Trophoblast cell (in vitro differentiated cells and primary cell): ENCODE data around the gene CAMK2B.

ENCODE experiments used
- DNase-seq, 2 donors: peaks; one replicate each; pipeline ENCODE4 v3.0.0-alpha.2; 2016
- H2AFZ ChIP-seq: 2 replicates; pipeline ENCODE4 v1.6.1; 2013; ENCODE audit warnings: low read length, moderate library complexity, mild to moderate bottlenecking; ENCODE audit not compliant: insufficient read depth, poor library complexity
- H2AK5ac ChIP-seq: 2 replicates; pipeline ENCODE4 v1.6.1; 2013; ENCODE audit warnings: mild to moderate bottlenecking, low read length
- H2BK120ac ChIP-seq: 2 replicates; pipeline ENCODE4 v1.6.1; 2013; ENCODE audit warnings: low read length, mild to moderate bottlenecking, moderate library complexity; ENCODE audit not compliant: insufficient read depth, poor library complexity
- H2BK12ac ChIP-seq: 2 replicates; pipeline ENCODE4 v1.6.1; 2013; ENCODE audit warnings: mild to moderate bottlenecking, low read length, moderate library complexity
- H2BK5ac ChIP-seq: 2 replicates; pipeline ENCODE4 v1.6.1; 2013; ENCODE audit warnings: low read length, low read depth, moderate library complexity, mild to moderate bottlenecking; ENCODE audit not compliant: poor library complexity
- H3K14ac ChIP-seq: 2 replicates; pipeline ENCODE4 v1.6.1; 2013; ENCODE audit warnings: mild to moderate bottlenecking, low read length
- H3K18ac ChIP-seq: 2 replicates; pipeline ENCODE4 v1.6.1; 2013; ENCODE audit warnings: mild to moderate bottlenecking, low read length
- H3K23ac ChIP-seq: 2 replicates; pipeline ENCODE4 v1.6.1; 2013; ENCODE audit warnings: low read length
- H3K27ac ChIP-seq: 2 replicates; pipeline ENCODE4 v1.5.1; 2013; ENCODE audit warnings: low read depth, mild to moderate bottlenecking, inconsistent platforms, low read length, moderate library complexity
- H3K27me3 ChIP-seq: 2 replicates; pipeline ENCODE4 v1.6.1; 2013; ENCODE audit warnings: inconsistent platforms, mild to moderate bottlenecking, low read length, moderate library complexity; ENCODE audit not compliant: insufficient read depth
- H3K36me3 ChIP-seq, 2 experiments: 1 replicate in 1 of 2; 2 replicates in 1 of 2; pipeline ENCODE4 v1.6.1; 2013; ENCODE audit warnings: low read length in 2 of 2, mild to moderate bottlenecking in 2 of 2, moderate library complexity in 1 of 2; ENCODE audit not compliant: insufficient read depth in 2 of 2, control insufficient read depth in 1 of 2
- H3K4ac ChIP-seq: 2 replicates; pipeline ENCODE4 v1.6.1; 2013; ENCODE audit warnings: low read depth, mild to moderate bottlenecking, low read length, moderate library complexity
- H3K4me1 ChIP-seq, 2 experiments: 1 replicate in 1 of 2; 2 replicates in 1 of 2; pipeline ENCODE4 v1.6.1; 2013; ENCODE audit warnings: low read length in 2 of 2, mild to moderate bottlenecking in 2 of 2, moderate library complexity in 1 of 2; ENCODE audit not compliant: insufficient read depth in 2 of 2, control insufficient read depth in 1 of 2
- H3K4me2 ChIP-seq: 2 replicates; pipeline ENCODE4 v1.6.1; 2013; ENCODE audit warnings: inconsistent platforms, mild to moderate bottlenecking, low read length, moderate library complexity
- H3K4me3 ChIP-seq: 2 replicates; pipeline ENCODE4 v1.5.1; 2013; ENCODE audit warnings: mild to moderate bottlenecking, low read depth, low read length, inconsistent platforms
- H3K79me1 ChIP-seq: one replicate; pipeline ENCODE4 v1.6.1; 2013; ENCODE audit warnings: low read length
- H3K79me2 ChIP-seq: 2 replicates; pipeline ENCODE4 v1.6.1; 2013; ENCODE audit warnings: low read length, mild to moderate bottlenecking; ENCODE audit not compliant: control insufficient read depth, insufficient read depth, poor library complexity
- H3K9ac ChIP-seq: 2 replicates; pipeline ENCODE4 v1.6.1; 2013; ENCODE audit warnings: mild to moderate bottlenecking, low read length
- H3K9me3 ChIP-seq: 2 replicates; pipeline ENCODE4 v1.6.1; 2013; ENCODE audit warnings: low read depth, mild to moderate bottlenecking, control low read depth, inconsistent platforms, low read length; ENCODE audit not compliant: insufficient read depth
- H4K12ac ChIP-seq: 2 replicates; pipeline ENCODE4 v1.6.1; 2013; ENCODE audit warnings: low read depth, mild to moderate bottlenecking, low read length, moderate library complexity
- H4K8ac ChIP-seq: 2 replicates; pipeline ENCODE4 v1.6.1; 2013; ENCODE audit warnings: low read depth, mild to moderate bottlenecking, low read length, moderate library complexity
- H4K91ac ChIP-seq: one replicate; pipeline ENCODE4 v1.6.1; 2013; ENCODE audit warnings: low read depth, mild to moderate bottlenecking, low read length, moderate library complexity
- WGBS: extraction: QIAGEN DNeasy Blood & Tissue Kit; methylation state at CpG from one replicate; pipeline ENCODE4 v1.1.7; 2013; ENCODE audit warnings: missing lambda C conversion rate; ENCODE audit not compliant: insufficient read length, insufficient coverage; ENCODE audit errors: extremely low coverage; 5-methylcytosine and 5-hydroxymethylcytosine counted together

Gene CAMK2B

GRCh38 chr7:44292420-44292817 lies 33.0 kb downstream of the CAMK2B start:
- Histone ChIP-seq H3K18ac (no peak overlapping the region), H2BK12ac (no peak overlapping the region), H2AK5ac (no peak overlapping the region), H3K14ac (no peak overlapping the region), H3K27ac (no peak overlapping the region), H3K36me3 (no peaks in the 10 kb centered on the region), H3K4me1 (no peaks in the 10 kb centered on the region), H3K79me1 (no peaks in the 10 kb centered on the region), H3K27me3 (no peaks in the 10 kb centered on the region), H4K12ac (no peak overlapping the region), H4K8ac (no peak overlapping the region), H3K4me3 (no peak overlapping the region), H2AFZ (no peak overlapping the region), H3K79me2 (no peaks in the 10 kb centered on the region), H3K4me2 (no peak overlapping the region), H3K23ac (no peak overlapping the region), H3K9ac (no peak overlapping the region), H2BK120ac (no peak overlapping the region), H2BK5ac (no peak overlapping the region), H3K9me3 (peaks cover 3% of the 10 kb centered on the region), H4K91ac (no peak overlapping the region), H3K4ac (no peak overlapping the region)
- no peak for DNase-seq
- no CpG with 5 or more reads among the region's 1 CpG for WGBS

- peaks cover 3% of the 10 kb centered on the region for H3K9me3 ChIP-seq
- no peak overlapping the region for H4K8ac ChIP-seq
- H3K4me2 ChIP-seq, result no peak overlapping the region
- H3K27me3 ChIP-seq, result no peaks in the 10 kb centered on the region
- H3K23ac ChIP-seq, result no peak overlapping the region
- H4K12ac ChIP-seq, result no peak overlapping the region
- no peak for DNase-seq
- H2BK12ac ChIP-seq, result no peak overlapping the region
- no peak overlapping the region for H3K9ac ChIP-seq
- no peak overlapping the region for H2AFZ ChIP-seq
- no peak overlapping the region for H3K4me3 ChIP-seq
- no peaks in the 10 kb centered on the region for H3K79me1 ChIP-seq
- no peak overlapping the region for H4K91ac ChIP-seq
- H2BK120ac ChIP-seq, result no peak overlapping the region
- no peak overlapping the region for H3K14ac ChIP-seq
- no peaks in the 10 kb centered on the region for H3K36me3 ChIP-seq
- WGBS, result no CpG with 5 or more reads among the region's 9 CpGs
- H3K18ac ChIP-seq, result no peak overlapping the region
- H3K4me1 ChIP-seq, result no peaks in the 10 kb centered on the region
- H3K79me2 ChIP-seq, result no peaks in the 10 kb centered on the region
- no peak overlapping the region for H3K4ac ChIP-seq
- H2BK5ac ChIP-seq, result no peak overlapping the region
- H3K27ac ChIP-seq, result no peak overlapping the region
- no peak overlapping the region for H2AK5ac ChIP-seq
Observed at GRCh38 chr7:44291733-44292419, 33.5 kb downstream of the CAMK2B start.

DNA sequence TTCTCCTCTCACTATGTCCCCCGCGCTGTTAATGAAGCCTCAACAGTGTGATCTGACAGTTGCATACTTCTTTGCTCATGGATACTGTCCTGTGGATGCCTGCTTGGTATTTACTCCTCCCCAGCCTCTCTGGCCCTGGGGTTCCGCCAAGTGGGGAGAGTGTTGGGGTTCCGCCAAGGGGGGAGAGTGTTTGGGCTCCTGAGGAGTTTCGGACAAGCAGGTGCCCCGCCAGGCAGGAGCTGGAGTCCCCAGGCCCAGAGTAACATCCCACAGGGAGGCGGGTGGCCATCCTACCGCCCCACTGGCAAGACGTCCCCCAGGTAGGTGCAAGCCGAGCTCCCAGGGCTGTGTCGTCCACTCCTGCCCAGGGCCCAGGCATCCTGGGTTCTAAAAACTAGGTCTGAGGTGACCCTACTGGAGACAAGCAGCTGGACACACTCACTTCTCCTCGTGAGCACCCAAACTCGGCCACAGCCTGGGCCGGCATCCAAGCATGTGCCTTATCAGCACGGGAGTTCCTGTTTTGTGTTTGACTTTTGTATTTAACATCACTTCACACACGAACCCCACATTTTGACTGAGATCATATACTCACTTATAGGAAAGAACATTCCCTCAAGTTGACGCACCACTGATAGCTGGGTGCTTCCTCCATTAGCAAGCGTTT lies 34.2 kb downstream of the CAMK2B start:
- Histone ChIP-seq H3K4ac (no peak overlapping the region), H2BK120ac (no peak overlapping the region), H3K9ac (no peak overlapping the region), H3K9me3 (peaks cover 3% of the 10 kb centered on the region), H3K36me3 (no peaks in the 10 kb centered on the region), H3K4me2 (no peak overlapping the region), H3K27me3 (no peaks in the 10 kb centered on the region), H3K4me1 (no peaks in the 10 kb centered on the region), H3K23ac (no peak overlapping the region), H3K79me2 (no peaks in the 10 kb centered on the region), H2BK12ac (no peak overlapping the region), H2AK5ac (no peak overlapping the region), H4K8ac (no peak overlapping the region), H3K18ac (no peak overlapping the region), H3K79me1 (no peaks in the 10 kb centered on the region), H2BK5ac (no peak overlapping the region), H3K4me3 (no peak overlapping the region), H3K27ac (no peak overlapping the region), H2AFZ (no peak overlapping the region), H4K91ac (no peak overlapping the region), H3K14ac (no peak overlapping the region), H4K12ac (no peak overlapping the region)
- WGBS, result no CpG with 5 or more reads among the region's 18 CpGs
- DNase-seq, result no peak

DNA sequence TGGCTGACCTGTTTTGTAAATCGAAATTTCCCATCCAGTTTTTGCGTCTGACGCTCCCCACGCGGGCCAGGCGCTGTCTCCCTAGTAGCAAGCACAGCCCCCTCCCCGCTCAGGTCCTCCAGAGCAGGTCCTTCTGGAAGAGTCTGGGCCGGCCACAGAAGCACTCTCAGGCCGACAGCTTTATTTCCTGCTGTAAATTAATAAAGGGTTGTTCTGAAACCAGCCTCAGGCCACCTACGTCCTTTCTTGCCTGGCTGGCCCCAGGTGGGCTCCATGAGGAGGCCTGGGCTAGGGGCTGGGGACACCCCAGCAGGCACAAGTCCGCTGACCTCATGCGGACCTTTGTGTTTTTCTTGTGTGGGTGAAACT lies 35.2 kb downstream of the CAMK2B start:
- H3K23ac ChIP-seq, result no peak overlapping the region
- no peak overlapping the region for H2BK12ac ChIP-seq
- no peak overlapping the region for H4K91ac ChIP-seq
- H3K4me1 ChIP-seq, result no peaks in the 10 kb centered on the region
- no peak overlapping the region for H2AK5ac ChIP-seq
- no peak overlapping the region for H2BK5ac ChIP-seq
- H4K8ac ChIP-seq, result no peak overlapping the region
- no peak overlapping the region for H4K12ac ChIP-seq
- no peaks in the 10 kb centered on the region for H3K79me2 ChIP-seq
- H3K14ac ChIP-seq, result no peak overlapping the region
- no peak overlapping the region for H3K4ac ChIP-seq
- H3K4me2 ChIP-seq, result no peak overlapping the region
- no peak overlapping the region for H3K4me3 ChIP-seq
- no peaks in the 10 kb centered on the region for H3K36me3 ChIP-seq
- H3K18ac ChIP-seq, result no peak overlapping the region
- DNase-seq, result no peak
- no peak overlapping the region for H3K27ac ChIP-seq
- H2AFZ ChIP-seq, result no peak overlapping the region
- no peaks in the 10 kb centered on the region for H3K79me1 ChIP-seq
- peaks cover 3% of the 10 kb centered on the region for H3K9me3 ChIP-seq
- no peaks in the 10 kb centered on the region for H3K27me3 ChIP-seq
- H2BK120ac ChIP-seq, result no peak overlapping the region
- no peak overlapping the region for H3K9ac ChIP-seq
- WGBS, result no CpG with 5 or more reads among the region's 12 CpGs
